Measurements from ENCODE around the gene ACP1.

Gene ACP1

GRCh38 chr2:256094-256493 is 8.7 kb upstream of the ACP1 start:
- no peak for DNase-seq

DNA sequence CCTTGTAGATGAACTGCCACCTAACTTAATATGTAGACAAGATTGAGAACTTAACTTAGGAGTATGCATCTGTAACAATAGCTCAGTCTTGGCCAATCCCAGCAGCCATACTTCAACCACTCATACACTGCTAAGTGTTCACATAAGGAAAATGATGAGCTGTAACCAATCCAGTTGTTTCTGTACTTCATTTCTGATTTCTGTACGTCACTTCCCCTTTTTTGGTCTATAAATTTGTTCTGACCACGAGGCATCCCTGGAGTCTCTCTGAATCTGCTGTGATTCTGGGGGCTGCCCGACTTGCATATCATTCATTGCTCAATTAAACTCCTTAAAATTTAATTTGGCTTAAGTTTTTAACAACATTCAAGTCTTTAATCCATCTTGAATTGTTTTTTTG is 7.3 kb upstream of the ACP1 start:
- DNase-seq = no peak

DNA sequence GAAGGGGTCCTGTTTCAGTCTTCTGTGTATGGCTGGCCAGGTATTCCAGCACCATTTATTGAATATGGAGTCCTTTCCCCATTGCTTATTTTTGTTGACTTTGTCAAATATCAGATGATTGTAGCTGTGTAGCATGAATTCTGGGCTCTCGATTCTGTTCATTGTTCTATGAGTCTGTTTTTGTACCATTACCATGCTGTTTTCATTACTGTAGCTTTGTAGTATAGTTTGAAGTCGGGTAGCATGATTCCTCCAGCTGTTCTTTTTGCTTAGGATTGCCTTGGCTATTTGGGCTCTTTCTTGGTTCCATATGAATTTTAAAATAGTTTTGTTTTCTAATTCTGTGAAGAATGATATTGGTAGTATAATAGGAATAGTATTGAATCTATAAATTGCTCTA is 6.9 kb upstream of the ACP1 start:
- DNase-seq = no peak

GRCh38 chr2:258933-259332 is 5.8 kb upstream of the ACP1 start:
- no peak for DNase-seq

GRCh38 chr2:259789-260331 is 4.9 kb upstream of the ACP1 start:
- DNase-seq = no peak

DNA sequence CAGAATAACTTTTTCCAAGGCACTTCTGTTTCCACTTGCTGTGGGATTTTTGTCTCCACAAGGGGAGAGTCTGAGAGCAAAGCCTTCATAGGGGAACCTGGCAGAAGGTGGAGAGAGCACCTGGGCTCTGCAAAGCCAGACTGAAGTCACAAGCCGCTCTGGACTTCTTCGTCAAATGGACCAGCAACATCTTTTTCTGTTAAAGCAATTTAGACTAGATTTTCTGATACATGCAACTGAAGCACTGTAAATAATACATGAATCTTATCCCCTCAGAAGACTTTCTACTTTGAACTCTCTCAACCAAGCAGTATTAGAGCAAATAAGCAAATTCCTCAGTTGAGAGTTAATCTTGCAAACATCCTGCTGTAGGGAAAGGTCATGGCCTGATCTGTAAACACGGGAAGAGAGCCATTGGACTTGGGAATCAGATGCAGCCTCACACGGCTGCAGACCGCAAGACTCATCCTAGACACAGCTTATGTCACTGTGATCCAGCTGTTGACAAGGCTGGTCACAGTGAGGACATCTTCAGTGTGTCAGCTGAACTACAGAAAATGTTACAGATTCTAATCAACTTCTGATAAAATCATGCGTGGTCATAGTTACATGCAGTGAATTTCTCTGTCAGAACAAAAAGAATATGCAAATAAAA is 4.1 kb upstream of the ACP1 start:
- no peak for DNase-seq

- DNase-seq = no peak
Observed at GRCh38 chr2:262117-262516, 2.6 kb upstream of the ACP1 start.

DNA sequence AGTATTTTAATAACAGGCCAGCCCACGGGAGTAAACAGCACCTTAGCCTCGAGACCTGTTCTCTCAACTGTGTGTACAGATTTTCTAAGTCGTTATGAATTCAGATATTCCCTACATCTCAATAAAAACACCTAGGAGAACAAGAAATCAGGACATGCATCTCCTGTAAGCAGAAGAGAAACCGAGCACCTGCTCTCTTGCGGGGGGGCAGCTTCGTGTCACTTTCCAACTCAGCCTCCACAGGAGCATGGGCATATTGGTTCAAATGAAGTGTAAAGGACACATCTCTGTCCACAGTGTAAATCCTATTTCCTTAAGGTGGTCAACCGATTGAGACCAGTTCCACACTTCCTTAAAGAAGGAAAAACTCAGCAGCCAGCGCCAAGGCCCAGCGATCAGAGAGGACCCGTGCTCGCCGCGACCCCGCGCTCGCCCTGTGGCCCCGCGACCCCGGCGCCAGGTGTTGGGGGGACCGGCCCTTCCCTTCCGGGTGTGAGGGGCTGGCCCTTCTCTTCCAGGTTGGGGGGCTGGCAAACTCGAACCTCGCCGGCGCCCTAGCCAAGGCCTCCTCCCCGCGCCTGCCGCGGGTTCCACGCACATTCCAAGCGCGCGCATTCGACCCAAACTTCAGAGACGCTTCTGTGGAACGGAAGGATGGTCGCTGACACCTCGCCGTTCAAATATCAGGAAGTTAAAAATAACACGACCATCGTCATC is 1.6 kb upstream of the ACP1 start:
- no peak for DNase-seq

GRCh38 chr2:263774-264492 is 814 bp upstream of the ACP1 start, which contains the start of gene SH3YL1:
SH3YL1 (minus strand) TSS chr2:264032; CDS start chr2:263984, 48 bp downstream.
- peak; percentile 79 for DNase-seq

- no peak for DNase-seq
Observed at GRCh38 chr2:268323-268722, 3.6 kb downstream of the ACP1 start.

DNA sequence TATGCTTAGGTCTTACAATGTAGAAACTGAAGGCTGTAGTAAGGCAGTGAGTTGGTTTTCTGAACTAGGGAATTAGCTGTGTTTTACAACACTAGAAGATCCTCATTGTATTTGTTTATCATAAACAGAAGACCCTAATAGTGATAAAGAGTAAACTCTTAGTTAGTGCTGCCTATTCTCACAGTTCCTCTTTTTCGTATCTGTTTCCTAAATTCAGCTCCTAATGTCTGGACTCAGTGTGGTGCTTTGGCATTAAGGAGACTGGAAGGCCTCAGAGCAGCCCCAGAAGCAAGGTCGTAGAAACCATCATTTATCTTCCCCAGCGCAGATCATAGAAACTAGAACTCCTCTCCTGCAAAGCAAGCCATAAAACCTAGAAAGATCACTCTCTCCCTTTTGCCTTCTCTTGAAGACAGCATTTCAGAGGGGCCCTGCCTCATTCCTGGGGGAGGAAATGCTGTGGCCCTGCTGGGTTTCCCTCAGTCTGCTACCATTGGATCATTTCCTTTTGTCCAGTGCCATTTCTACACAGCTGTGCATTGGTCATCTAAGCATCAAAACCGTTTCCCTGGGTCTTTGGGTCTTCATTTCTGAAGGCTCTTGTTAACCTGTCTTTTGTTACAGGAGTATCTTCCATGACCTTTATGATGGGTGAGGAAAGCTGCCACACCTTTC is 4.7 kb downstream of the ACP1 start:
- DNase-seq = no peak

GRCh38 chr2:270861-271260 is 6.1 kb downstream of the ACP1 start:
- no peak for DNase-seq

- no peak for DNase-seq
Observed at GRCh38 chr2:271917-272316, 7.2 kb downstream of the ACP1 start.

DNA sequence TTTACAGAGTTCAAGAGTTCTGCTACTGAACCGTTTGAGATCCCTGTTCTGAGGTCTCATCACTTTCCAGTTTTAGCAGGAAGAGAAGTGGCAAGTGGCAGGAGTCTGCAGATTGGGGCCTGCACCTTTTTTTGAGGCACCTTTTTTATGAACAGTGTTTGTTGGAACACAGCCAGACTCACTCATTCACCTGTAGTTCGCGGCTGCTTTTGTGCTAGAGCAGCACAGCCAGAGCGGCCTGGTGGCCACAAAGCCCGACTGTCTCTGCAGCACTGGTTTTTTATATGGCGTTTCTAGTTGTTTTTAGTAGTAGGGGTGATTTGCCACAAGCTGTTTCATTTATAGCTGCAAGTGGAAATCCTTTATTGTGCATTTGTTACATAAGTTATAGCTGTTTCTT is 8.6 kb downstream of the ACP1 start:
- no peak for DNase-seq

DNA sequence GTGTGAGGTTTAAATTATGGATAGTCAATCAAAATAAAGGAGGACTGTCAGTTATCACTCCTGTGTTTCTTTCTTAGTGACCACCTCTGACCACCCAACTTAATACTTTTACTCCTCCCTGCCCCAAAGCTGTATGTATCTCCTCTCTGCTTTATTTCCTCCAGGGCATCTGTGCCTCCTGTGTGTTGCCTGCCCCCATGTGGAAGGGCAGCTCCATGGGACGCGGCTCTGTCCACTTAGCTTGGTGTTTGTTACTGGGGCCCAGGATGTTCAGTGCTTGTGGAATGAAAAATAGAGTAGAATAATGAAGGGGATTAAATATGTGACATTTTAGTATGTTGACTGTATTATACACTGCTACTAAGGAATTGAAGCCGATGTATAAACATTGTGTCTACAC is 9.8 kb downstream of the ACP1 start:
- DNase-seq = no peak

DNA sequence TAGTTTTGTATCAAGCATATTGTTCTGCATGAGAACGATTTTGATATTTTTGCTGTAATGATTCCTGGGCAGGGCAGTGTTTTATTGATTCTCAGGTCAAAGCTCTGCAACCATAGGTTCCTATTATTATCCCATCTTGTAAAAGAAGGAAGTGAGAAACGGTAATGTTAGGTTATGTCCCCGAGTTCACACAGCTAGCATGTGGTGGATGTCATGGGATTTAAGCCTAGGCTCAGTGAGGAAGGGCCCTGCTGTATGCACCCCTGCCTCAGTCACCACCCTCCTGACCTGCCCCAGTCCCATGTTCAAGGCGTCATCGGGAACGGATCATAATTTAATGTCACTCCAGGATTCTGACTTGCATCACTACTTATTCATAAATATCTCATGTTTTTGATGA is 10.7 kb downstream of the ACP1 start:
- no peak for DNase-seq

GRCh38 chr2:278312-278926 is 13.7 kb downstream of the ACP1 start:
- no peak for DNase-seq

DNA sequence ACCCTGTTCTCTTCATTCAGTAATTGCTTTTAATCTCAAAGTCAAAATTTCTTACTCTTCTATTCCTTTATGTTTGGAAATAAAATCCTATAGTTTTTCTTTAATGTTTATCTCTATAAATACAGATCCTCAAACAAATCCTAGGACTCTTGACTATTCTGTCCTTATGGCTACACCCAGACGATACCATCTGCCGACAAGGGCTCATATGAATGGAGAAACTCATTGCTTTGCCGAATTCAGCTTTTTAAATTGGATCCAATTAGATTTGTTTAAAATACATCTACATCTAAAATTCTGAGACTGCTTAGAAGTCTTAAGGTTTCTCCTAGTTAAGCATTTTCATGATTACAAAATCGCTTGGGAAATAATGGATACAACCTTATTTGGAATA is 14.2 kb downstream of the ACP1 start:
- DNase-seq = no peak

DNA sequence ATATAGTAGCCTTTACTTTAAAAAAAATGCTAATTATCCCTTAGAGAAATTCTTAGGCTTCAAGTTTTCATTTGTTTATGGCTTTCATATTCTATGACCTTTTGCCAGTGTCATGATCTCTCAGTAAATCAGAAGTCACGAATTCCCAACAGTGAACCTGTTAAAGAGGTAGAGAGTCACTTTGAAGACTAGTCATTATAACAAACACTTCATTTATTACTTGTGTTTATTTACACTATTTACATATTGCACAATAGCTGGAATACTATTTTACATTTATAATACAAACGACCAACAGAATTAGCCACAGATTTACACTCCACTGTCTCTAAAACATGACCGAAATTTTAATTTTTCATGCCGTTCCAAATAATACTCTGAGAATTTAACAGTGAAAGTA is 14.6 kb downstream of the ACP1 start:
- DNase-seq = no peak

- DNase-seq = no peak
Observed at GRCh38 chr2:279956-280649, 15.4 kb downstream of the ACP1 start.

- no peak for DNase-seq
Observed at GRCh38 chr2:280650-281110, 15.9 kb downstream of the ACP1 start.

GRCh38 chr2:281381-281780 is 16.6 kb downstream of the ACP1 start:
- no peak for DNase-seq

Data from activated CD8-positive, alpha-beta memory T cell treated with anti-CD3 and anti-CD28 coated beads for 24 hours (primary cell).